UCSD-AML1 (cell line): Measurements from ENCODE around the gene USP17L21.
"Not testable (repeated sequence)": the region's sequence is repeated elsewhere in the genome, so short reads cannot be mapped to it uniquely, and the experiment has no call there.

Experiments used
- DNase-seq: peaks from one replicate; lab custom pipeline; 2025; ENCODE audit not compliant: unreplicated experiment; lab: John Stamatoyannopoulos, UW

The USP17L21 gene, protein sequence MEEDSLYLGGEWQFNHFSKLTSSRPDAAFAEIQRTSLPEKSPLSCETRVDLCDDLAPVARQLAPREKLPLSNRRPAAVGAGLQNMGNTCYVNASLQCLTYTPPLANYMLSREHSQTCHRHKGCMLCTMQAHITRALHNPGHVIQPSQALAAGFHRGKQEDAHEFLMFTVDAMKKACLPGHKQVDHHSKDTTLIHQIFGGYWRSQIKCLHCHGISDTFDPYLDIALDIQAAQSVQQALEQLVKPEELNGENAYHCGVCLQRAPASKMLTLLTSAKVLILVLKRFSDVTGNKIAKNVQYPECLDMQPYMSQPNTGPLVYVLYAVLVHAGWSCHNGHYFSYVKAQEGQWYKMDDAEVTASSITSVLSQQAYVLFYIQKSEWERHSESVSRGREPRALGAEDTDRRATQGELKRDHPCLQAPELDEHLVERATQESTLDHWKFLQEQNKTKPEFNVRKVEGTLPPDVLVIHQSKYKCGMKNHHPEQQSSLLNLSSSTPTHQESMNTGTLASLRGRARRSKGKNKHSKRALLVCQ

DNA sequence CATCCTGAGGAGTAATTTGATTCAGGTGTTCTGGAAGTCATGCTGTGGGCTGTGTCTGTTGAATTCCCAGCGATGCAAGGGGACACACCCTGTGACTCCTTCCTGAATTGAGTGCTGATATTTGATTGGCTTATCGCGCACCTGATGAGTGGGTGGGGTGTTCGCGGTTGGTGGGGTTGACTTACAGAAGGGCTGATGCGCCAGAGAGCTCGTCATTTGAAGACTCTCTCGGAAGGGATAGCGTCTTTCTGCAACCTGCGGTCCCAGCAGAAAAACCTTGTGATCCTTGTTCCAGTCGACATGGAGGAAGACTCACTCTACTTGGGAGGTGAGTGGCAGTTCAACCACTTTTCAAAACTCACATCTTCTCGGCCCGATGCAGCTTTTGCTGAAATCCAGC lies at the start of gene USP17L21:
USP17L21 (plus strand) TSS at position 301 of the 400 bp plus-strand sequence; CDS start at position 301, 0 bp downstream.
- not testable (repeated sequence) for DNase-seq

DNA sequence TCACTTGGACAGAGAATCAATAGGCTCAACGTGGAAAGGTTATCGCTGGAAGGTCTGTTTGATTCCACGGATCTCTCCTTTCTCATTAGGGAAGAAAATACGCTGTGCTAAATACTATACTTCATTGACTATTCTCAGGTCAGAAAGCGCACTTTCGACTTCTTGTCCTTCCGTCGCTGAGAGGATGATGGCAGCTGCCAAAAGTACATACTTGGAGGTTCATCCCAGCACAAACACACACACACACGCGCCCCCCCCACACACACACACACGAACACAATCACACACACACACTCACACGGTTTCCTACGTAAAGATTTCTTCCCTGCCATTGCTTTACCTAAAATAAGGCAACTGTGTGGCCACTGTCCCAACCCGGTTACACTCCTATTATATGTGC lies 48.0 kb upstream of the USP17L21 start:
- DNase-seq = not testable (repeated sequence)

DNA sequence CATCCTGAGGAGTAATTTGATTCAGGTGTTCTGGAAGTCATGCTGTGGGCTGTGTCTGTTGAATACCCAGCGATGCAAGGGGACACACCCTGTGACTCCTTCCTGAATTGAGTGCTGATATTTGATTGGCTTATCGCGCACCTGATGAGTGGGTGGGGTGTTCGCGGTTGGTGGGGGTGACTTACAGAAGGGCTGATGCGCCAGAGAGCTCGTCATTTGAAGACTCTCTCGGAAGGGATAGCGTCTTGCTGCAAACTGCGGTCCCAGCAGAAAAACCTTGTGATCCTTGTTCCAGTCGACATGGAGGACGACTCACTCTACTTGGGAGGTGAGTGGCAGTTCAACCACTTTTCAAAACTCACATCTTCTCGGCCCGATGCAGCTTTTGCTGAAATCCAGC lies 47.6 kb upstream of the USP17L21 start, which contains the start of gene USP17L11:
USP17L11 (plus strand) TSS at position 301 of the 400 bp plus-strand sequence; CDS start at position 301, 0 bp downstream.
- DNase-seq = not testable (repeated sequence)

DNA sequence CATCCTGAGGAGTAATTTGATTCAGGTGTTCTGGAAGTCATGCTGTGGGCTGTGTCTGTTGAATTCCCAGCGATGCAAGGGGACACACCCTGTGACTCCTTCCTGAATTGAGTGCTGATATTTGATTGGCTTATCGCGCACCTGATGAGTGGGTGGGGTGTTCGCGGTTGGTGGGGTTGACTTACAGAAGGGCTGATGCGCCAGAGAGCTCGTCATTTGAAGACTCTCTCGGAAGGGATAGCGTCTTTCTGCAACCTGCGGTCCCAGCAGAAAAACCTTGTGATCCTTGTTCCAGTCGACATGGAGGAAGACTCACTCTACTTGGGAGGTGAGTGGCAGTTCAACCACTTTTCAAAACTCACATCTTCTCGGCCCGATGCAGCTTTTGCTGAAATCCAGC lies 42.8 kb upstream of the USP17L21 start, which contains the start of gene USP17L12:
USP17L12 (plus strand) TSS at position 301 of the 400 bp plus-strand sequence; CDS start at position 301, 0 bp downstream.
- DNase-seq = not testable (repeated sequence)

DNA sequence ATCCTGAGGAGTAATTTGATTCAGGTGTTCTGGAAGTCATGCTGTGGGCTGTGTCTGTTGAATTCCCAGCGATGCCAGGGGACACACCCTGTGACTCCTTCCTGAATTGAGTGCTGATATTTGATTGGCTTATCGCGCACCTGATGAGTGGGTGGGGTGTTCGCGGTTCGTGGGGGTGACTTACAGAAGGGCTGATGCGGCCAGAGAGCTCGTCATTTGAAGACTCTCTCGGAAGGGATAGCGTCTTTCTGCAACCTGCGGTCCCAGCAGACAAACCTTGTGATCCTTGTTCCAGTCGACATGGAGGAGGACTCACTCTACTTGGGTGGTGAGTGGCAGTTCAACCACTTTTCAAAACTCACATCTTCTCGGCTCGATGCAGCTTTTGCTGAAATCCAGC lies 38.1 kb upstream of the USP17L21 start, which contains the start of gene USP17L13:
USP17L13 (plus strand) TSS at position 301 of the 400 bp plus-strand sequence; CDS start at position 301, 0 bp downstream.
- DNase-seq = not testable (repeated sequence)

DNA sequence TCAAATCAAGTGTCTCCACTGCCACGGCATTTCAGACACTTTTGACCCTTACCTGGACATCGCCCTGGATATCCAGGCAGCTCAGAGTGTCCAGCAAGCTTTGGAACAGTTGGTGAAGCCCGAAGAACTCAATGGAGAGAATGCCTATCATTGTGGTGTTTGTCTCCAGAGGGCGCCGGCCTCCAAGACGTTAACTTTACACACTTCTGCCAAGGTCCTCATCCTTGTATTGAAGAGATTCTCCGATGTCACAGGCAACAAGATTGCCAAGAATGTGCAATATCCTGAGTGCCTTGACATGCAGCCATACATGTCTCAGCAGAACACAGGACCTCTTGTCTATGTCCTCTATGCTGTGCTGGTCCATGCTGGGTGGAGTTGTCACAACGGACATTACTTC lies 32.4 kb upstream of the USP17L21 start:
- not testable (repeated sequence) for DNase-seq

DNA sequence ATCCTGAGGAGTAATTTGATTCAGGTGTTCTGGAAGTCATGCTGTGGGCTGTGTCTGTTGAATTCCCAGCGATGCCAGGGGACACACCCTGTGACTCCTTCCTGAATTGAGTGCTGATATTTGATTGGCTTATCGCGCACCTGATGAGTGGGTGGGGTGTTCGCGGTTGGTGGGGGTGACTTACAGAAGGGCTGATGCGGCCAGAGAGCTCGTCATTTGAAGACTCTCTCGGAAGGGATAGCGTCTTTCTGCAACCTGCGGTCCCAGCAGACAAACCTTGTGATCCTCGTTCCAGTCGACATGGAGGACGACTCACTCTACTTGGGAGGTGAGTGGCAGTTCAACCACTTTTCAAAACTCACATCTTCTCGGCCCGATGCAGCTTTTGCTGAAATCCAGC lies 28.6 kb upstream of the USP17L21 start, which contains the start of gene USP17L15:
USP17L15 (plus strand) TSS at position 301 of the 400 bp plus-strand sequence; CDS start at position 301, 0 bp downstream.
- not testable (repeated sequence) for DNase-seq

DNA sequence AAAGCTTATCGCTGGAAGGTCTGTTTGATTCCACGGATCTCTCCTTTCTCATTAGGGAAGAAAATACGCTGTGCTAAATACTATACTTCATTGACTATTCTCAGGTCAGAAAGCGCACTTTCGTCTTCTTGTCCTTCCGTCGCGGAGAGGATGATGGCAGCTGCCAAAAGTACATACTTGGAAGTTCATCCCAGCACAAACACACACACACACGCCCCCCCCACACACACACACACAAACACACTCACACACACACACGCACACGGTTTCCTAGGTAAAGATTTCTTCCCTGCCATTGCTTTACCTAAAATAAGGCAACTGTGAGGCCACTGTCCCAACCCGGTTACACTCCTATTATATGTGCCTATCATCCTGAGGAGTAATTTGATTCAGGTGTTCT lies 24.2 kb upstream of the USP17L21 start:
- DNase-seq = not testable (repeated sequence)

DNA sequence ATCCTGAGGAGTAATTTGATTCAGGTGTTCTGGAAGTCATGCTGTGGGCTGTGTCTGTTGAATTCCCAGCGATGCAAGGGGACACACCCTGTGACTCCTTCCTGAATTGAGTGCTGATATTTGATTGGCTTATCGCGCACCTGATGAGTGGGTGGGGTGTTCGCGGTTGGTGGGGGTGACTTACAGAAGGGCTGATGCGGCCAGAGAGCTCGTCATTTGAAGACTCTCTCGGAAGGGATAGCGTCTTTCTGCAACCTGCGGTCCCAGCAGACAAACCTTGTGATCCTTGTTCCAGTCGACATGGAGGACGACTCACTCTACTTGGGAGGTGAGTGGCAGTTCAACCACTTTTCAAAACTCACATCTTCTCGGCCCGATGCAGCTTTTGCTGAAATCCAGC lies 19.1 kb upstream of the USP17L21 start, which contains the start of gene USP17L17:
USP17L17 (plus strand) TSS at position 301 of the 400 bp plus-strand sequence; CDS start at position 301, 0 bp downstream.
- DNase-seq = not testable (repeated sequence)

DNA sequence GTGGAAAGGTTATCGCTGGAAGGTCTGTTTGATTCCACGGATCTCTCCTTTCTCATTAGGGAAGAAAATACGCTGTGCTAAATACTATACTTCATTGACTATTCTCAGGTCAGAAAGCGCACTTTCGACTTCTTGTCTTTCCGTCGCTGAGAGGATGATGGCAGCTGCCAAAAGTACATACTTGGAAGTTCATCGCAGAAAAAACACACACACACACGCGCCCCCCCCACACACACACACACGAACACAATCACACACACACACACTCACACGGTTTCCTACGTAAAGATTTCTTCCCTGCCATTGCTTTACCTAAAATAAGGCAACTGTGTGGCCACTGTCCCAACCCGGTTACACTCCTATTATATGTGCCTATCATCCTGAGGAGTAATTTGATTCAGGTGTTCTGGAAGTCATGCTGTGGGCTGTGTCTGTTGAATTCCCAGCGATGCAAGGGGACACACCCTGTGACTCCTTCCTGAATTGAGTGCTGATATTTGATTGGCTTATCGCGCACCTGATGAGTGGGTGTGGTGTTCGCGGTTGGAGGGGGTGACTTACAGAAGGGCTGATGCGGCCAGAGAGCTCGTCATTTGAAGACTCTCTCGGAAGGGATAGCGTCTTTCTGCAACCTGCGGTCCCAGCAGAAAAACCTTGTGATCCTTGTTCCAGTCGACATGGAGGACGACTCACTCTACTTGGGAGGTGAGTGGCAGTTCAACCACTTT lies 14.6 kb upstream of the USP17L21 start, which contains the start of gene USP17L18:
USP17L18 (plus strand) TSS at position 678 of the 728 bp plus-strand sequence; CDS start at position 678, 0 bp downstream.
- DNase-seq = not testable (repeated sequence)

DNA sequence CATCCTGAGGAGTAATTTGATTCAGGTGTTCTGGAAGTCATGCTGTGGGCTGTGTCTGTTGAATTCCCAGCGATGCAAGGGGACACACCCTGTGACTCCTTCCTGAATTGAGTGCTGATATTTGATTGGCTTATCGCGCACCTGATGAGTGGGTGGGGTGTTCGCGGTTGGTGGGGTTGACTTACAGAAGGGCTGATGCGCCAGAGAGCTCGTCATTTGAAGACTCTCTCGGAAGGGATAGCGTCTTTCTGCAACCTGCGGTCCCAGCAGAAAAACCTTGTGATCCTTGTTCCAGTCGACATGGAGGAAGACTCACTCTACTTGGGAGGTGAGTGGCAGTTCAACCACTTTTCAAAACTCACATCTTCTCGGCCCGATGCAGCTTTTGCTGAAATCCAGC lies 9.6 kb upstream of the USP17L21 start, which contains the start of gene USP17L19:
USP17L19 (plus strand) TSS at position 301 of the 400 bp plus-strand sequence; CDS start at position 301, 0 bp downstream.
- DNase-seq = not testable (repeated sequence)

DNA sequence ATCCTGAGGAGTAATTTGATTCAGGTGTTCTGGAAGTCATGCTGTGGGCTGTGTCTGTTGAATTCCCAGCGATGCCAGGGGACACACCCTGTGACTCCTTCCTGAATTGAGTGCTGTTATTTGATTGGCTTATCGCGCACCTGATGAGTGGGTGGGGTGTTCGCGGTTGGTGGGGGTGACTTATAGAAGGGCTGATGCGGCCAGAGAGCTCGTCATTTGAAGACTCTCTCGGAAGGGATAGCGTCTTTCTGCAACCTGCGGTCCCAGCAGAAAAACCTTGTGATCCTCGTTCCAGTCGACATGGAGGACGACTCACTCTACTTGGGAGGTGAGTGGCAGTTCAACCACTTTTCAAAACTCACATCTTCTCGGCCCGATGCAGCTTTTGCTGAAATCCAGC lies 4.8 kb upstream of the USP17L21 start, which contains the start of gene USP17L20:
USP17L20 (plus strand) TSS at position 301 of the 400 bp plus-strand sequence; CDS start at position 301, 0 bp downstream.
- DNase-seq = not testable (repeated sequence)

DNA sequence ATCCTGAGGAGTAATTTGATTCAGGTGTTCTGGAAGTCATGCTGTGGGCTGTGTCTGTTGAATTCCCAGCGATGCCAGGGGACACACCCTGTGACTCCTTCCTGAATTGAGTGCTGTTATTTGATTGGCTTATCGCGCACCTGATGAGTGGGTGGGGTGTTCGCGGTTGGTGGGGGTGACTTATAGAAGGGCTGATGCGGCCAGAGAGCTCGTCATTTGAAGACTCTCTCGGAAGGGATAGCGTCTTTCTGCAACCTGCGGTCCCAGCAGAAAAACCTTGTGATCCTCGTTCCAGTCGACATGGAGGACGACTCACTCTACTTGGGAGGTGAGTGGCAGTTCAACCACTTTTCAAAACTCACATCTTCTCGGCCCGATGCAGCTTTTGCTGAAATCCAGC lies 4.6 kb downstream of the USP17L21 start, which contains the start of gene USP17L22:
USP17L22 (plus strand) TSS at position 301 of the 400 bp plus-strand sequence; CDS start at position 301, 0 bp downstream.
- DNase-seq = not testable (repeated sequence)

DNA sequence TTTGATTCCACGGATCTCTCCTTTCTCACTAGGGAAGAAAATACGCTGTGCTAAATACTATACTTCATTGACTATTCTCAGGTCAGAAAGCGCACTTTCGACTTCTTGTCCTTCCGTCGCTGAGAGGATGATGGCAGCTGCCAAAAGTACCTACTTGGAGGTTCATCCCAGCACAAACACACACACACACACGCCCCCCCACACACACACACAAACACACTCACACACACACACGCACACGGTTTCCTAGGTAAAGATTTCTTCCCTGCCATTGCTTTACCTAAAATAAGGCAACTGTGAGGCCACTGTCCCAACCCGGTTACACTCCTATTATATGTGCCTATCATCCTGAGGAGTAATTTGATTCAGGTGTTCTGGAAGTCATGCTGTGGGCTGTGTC lies 9.0 kb downstream of the USP17L21 start:
- DNase-seq = not testable (repeated sequence)
